Astrocyte (in vitro differentiated cells and primary cell): ENCODE measurements around the gene MESP2. TPM values are rescaled to one million over a fixed set of nuclear protein-coding genes. Genes with fewer than 3 reads are reported as not detected.

ENCODE experiments used
- DNase-seq: peaks from one replicate; pipeline ENCODE4 v3.0.0-alpha.2; 2010; ENCODE audit warnings: low read depth
- FAIRE-seq: peaks from 2 replicates; lab custom pipeline; 2011; peaks lifted over from hg19 to GRCh38; lab: Jason Lieb, UNC
- H2AFZ ChIP-seq: 2 replicates; pipeline ENCODE4 v1.6.0; 2012; ENCODE audit warnings: low read depth, low read length, inconsistent platforms
- H3K27ac ChIP-seq: 2 replicates; pipeline ENCODE4 v1.5.1; 2011; ENCODE audit warnings: low read depth, low read length, inconsistent platforms
- H3K27me3 ChIP-seq: 2 replicates; pipeline ENCODE4 v1.6.0; 2011; ENCODE audit warnings: low read length, inconsistent platforms; ENCODE audit not compliant: insufficient read depth
- H3K36me3 ChIP-seq: 2 replicates; pipeline ENCODE4 v1.5.1; 2011; ENCODE audit warnings: low read length, inconsistent platforms; ENCODE audit not compliant: insufficient read depth
- H3K4me1 ChIP-seq: 2 replicates; pipeline ENCODE4 v1.5.1; 2011; ENCODE audit warnings: low read length, inconsistent platforms; ENCODE audit not compliant: insufficient read depth
- H3K4me2 ChIP-seq: 2 replicates; pipeline ENCODE4 v1.6.0; 2012; ENCODE audit warnings: low read length, inconsistent platforms
- H3K4me3 ChIP-seq: 2 replicates; pipeline ENCODE4 v1.5.1; 2011; ENCODE audit warnings: low read depth, mild to moderate bottlenecking, low read length, inconsistent platforms; ENCODE audit not compliant: insufficient read depth
- H3K79me2 ChIP-seq: 2 replicates; pipeline ENCODE4 v1.6.0; 2012; ENCODE audit warnings: mild to moderate bottlenecking, low read length, inconsistent platforms; ENCODE audit not compliant: insufficient read depth
- H3K9ac ChIP-seq: 2 replicates; pipeline ENCODE4 v1.6.0; 2012; ENCODE audit warnings: mild to moderate bottlenecking, low read length, inconsistent platforms
- H3K9me3 ChIP-seq: 2 replicates; pipeline ENCODE4 v1.5.1; 2012; ENCODE audit warnings: low read depth, mild to moderate bottlenecking, low read length, inconsistent platforms; ENCODE audit not compliant: insufficient read depth
- H4K20me1 ChIP-seq: 2 replicates; pipeline ENCODE4 v1.6.0; 2012; ENCODE audit warnings: low read length, inconsistent platforms; ENCODE audit not compliant: insufficient read depth
- H3K27ac Mint-ChIP-seq: one replicate; pipeline ENCODE4 v1.8.0; 2021; ENCODE audit warnings: mild to moderate bottlenecking, mixed read lengths; ENCODE audit not compliant: unreplicated experiment
- H3K27me3 Mint-ChIP-seq: one replicate; pipeline ENCODE4 v1.8.0; 2021; ENCODE audit warnings: low read depth, mixed read lengths; ENCODE audit not compliant: unreplicated experiment
- H3K36me3 Mint-ChIP-seq: one replicate; pipeline ENCODE4 v1.8.0; 2021; ENCODE audit warnings: low read depth, mixed read lengths; ENCODE audit not compliant: unreplicated experiment
- H3K4me1 Mint-ChIP-seq: one replicate; pipeline ENCODE4 v1.8.0; 2021; ENCODE audit warnings: low read depth, mixed read lengths; ENCODE audit not compliant: unreplicated experiment
- H3K4me3 Mint-ChIP-seq: one replicate; pipeline ENCODE4 v1.8.0; 2021; ENCODE audit warnings: mild to moderate bottlenecking, moderate library complexity, mixed read lengths; ENCODE audit not compliant: unreplicated experiment
- H3K9me3 Mint-ChIP-seq: one replicate; pipeline ENCODE4 v1.8.0; 2021; ENCODE audit warnings: mild to moderate bottlenecking, mixed read lengths; ENCODE audit not compliant: unreplicated experiment
- EZH2 ChIP-seq: IDR thresholded peaks from 2 replicates; pipeline ENCODE4 v1.6.1; 2012; ENCODE audit warnings: mild to moderate bottlenecking, low read length, inconsistent platforms; ENCODE audit not compliant: insufficient read depth
- total RNA-seq: library from RNA; stranded (reverse); gene quantifications from 2 replicates; pipeline ENCODE4 v1.2.1, GENCODE V29; 2021
- TF ChIP-seq, protein P1 (sequence below): IDR thresholded peaks from 2 replicates; pipeline ENCODE4 v1.5.1; 2011; ENCODE audit warnings: low read depth, mild to moderate bottlenecking, inconsistent platforms, low read length, moderate library complexity; ENCODE audit not compliant: insufficient read depth

The MESP2 gene
- total RNA-seq, 1 donor from 2014 or later = not detected

DNA sequence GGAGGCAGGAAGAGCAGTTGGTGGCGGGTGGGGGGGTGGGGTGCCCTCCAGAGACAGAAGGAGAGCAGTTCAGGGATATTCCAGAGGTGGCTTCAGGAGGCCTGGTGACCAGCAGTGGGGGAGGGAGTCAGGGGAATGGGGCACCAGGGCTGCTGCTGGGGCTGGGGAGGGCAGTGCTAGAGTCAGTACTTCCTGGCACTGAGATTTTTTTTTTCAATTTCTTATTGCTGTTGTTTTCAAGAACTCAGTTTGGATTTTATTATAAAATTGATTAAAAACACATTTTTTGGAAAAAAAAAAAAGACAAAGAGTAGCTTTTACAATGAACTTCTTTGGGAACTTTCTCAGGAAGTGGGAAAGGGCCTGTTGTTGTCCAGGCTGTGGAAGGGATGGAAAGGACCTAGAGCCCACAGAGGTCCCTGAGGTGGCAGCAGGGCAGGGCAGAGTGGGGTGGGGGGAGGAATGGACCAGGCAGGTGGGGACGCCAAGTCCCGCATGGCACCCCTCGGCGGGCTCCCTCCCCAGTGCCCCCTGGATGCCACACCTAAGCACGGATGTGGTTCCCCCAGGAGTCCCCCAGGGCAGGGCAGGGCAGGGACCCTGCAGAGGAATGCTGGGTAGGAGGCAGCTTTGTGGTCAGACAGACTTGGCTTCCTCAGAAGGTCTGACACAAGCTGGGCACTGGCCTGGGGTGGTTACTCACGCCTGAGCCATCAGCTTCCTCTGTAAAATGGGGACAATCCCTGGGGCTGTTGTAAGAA, 47.0 kb downstream of the MESP2 start:
- Mint-ChIP-seq H3K27ac (no peak overlapping the region), H3K36me3 (no peaks in the 10 kb centered on the region), H3K4me1 (peaks cover 4% of the 10 kb centered on the region), H3K9me3 (peaks cover 4% of the 10 kb centered on the region), H3K4me3 (no peak overlapping the region), H3K27me3 (peaks cover 5% of the 10 kb centered on the region)
- peak overlapping the region; percentile 57 for H3K4me2 ChIP-seq
- TF ChIP-seq, protein P1, sequence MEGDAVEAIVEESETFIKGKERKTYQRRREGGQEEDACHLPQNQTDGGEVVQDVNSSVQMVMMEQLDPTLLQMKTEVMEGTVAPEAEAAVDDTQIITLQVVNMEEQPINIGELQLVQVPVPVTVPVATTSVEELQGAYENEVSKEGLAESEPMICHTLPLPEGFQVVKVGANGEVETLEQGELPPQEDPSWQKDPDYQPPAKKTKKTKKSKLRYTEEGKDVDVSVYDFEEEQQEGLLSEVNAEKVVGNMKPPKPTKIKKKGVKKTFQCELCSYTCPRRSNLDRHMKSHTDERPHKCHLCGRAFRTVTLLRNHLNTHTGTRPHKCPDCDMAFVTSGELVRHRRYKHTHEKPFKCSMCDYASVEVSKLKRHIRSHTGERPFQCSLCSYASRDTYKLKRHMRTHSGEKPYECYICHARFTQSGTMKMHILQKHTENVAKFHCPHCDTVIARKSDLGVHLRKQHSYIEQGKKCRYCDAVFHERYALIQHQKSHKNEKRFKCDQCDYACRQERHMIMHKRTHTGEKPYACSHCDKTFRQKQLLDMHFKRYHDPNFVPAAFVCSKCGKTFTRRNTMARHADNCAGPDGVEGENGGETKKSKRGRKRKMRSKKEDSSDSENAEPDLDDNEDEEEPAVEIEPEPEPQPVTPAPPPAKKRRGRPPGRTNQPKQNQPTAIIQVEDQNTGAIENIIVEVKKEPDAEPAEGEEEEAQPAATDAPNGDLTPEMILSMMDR = no peak
- no peak for TF ChIP-seq EZH2
- no peak for FAIRE-seq
- no peaks in the 10 kb centered on the region for H4K20me1 ChIP-seq
- no peaks in the 10 kb centered on the region for H3K27me3 ChIP-seq
- peak overlapping the region; percentile 21 for H3K27ac ChIP-seq
- no peak for DNase-seq
- no peak overlapping the region for H3K4me3 ChIP-seq
- peak overlapping the region; percentile 39 for H2AFZ ChIP-seq
- H3K4me1 ChIP-seq = peaks cover 32% of the 10 kb centered on the region
- H3K79me2 ChIP-seq = no peaks in the 10 kb centered on the region
- H3K9me3 ChIP-seq = no peaks in the 10 kb centered on the region
- no peak overlapping the region for H3K9ac ChIP-seq
- no peaks in the 10 kb centered on the region for H3K36me3 ChIP-seq

DNA sequence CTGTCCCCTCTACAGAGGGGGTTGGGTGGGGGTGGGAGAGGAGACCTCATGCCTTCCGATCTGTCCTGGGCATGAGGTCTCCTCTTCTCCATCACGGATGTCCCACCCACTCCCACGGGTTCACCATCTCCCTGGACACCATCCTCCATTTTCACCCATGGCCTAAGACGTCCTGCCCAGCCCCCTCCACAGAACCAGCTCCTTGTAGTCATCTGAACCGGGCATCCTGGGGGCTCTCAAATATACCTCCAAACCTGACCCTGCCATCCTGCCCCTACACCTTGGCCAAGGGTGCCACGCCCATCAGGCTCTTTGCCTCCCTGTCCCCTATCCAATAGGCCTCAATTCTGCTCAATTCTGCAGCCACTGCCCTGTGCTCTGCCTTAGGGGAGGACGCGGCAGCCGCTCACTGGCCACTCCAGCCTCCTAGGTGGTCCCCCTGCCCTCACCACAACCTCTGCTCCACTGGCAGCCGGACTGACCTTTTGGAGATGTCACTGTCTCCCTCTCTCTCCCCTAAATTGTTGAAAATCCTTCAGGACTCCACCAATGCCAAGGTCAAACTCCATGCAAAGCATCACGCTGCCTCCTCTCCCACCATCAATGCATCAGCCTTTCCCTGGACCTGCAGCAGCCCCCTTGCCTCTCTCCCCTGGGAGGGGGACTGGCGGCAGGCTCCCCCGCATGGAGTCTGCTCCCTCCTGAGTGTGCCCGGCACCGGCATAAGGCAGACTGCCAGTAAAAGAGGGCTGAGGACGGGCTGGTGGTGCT, 47.9 kb downstream of the MESP2 start:
- DNase-seq = no peak
- TF ChIP-seq, protein P1 = no peak
- TF ChIP-seq EZH2 = no peak
- H3K27me3 ChIP-seq = no peaks in the 10 kb centered on the region
- no peak overlapping the region for H3K4me3 ChIP-seq
- peaks cover 4% of the 10 kb centered on the region for H3K9me3 Mint-ChIP-seq
- H3K27ac ChIP-seq = no peak overlapping the region
- H3K4me2 ChIP-seq = peak overlapping the region; percentile 57
- H2AFZ ChIP-seq = no peak overlapping the region
- H3K36me3 Mint-ChIP-seq = peaks cover 1% of the 10 kb centered on the region
- no peaks in the 10 kb centered on the region for H3K9me3 ChIP-seq
- FAIRE-seq = no peak
- peak overlapping the region; percentile 12 for H3K27ac Mint-ChIP-seq
- H3K4me3 Mint-ChIP-seq = no peak overlapping the region
- H3K4me1 ChIP-seq = peaks cover 41% of the 10 kb centered on the region
- no peaks in the 10 kb centered on the region for H4K20me1 ChIP-seq
- H3K79me2 ChIP-seq = no peaks in the 10 kb centered on the region
- H3K36me3 ChIP-seq = no peaks in the 10 kb centered on the region
- H3K9ac ChIP-seq = no peak overlapping the region
- peaks cover 11% of the 10 kb centered on the region for H3K4me1 Mint-ChIP-seq
- H3K27me3 Mint-ChIP-seq = peaks cover 5% of the 10 kb centered on the region

DNA sequence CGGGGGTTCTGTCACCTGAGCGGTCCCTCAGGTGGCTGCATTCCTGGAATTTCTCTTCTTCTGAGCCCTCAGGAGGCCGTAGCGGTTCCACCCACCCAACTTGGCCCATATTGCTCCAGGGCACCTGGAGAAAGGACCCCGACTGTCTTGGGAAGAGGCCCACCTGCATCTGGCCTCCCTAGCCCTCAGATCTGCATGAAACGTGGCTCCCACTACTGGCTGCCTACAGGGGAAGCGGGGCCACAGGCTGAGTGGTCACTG, 48.4 kb downstream of the MESP2 start:
- H3K4me3 ChIP-seq = no peak overlapping the region
- Mint-ChIP-seq H3K9me3 (peaks cover 4% of the 10 kb centered on the region), H3K4me3 (no peak overlapping the region), H3K27ac (no peak overlapping the region), H3K36me3 (peaks cover 1% of the 10 kb centered on the region), H3K27me3 (peaks cover 5% of the 10 kb centered on the region), H3K4me1 (peaks cover 14% of the 10 kb centered on the region)
- H3K27ac ChIP-seq = no peak overlapping the region
- H3K79me2 ChIP-seq = no peaks in the 10 kb centered on the region
- FAIRE-seq (no peak), DNase-seq (no peak)
- no peak overlapping the region for H3K4me2 ChIP-seq
- H3K9ac ChIP-seq = no peak overlapping the region
- H2AFZ ChIP-seq = no peak overlapping the region
- H3K9me3 ChIP-seq = no peaks in the 10 kb centered on the region
- no peaks in the 10 kb centered on the region for H3K36me3 ChIP-seq
- peaks cover 43% of the 10 kb centered on the region for H3K4me1 ChIP-seq
- H3K27me3 ChIP-seq = no peaks in the 10 kb centered on the region
- no peaks in the 10 kb centered on the region for H4K20me1 ChIP-seq
- TF ChIP-seq, protein P1 = no peak
- no peak for TF ChIP-seq EZH2
